Stimulated activated CD8-positive, alpha-beta memory T cell treated with anti-CD3 and anti-CD28 coated beads, Interleukin-12 subunit alpha, Interleukin-12 subunit beta, amount 100 ng/mL, for 4 hours (primary cell): ENCODE data around the gene FHOD1.

Experiments used
- DNase-seq: peaks from one replicate; pipeline ENCODE4 v3.0.0-alpha.2; 2020; ENCODE audit warnings: low read depth

The FHOD1 gene

DNA sequence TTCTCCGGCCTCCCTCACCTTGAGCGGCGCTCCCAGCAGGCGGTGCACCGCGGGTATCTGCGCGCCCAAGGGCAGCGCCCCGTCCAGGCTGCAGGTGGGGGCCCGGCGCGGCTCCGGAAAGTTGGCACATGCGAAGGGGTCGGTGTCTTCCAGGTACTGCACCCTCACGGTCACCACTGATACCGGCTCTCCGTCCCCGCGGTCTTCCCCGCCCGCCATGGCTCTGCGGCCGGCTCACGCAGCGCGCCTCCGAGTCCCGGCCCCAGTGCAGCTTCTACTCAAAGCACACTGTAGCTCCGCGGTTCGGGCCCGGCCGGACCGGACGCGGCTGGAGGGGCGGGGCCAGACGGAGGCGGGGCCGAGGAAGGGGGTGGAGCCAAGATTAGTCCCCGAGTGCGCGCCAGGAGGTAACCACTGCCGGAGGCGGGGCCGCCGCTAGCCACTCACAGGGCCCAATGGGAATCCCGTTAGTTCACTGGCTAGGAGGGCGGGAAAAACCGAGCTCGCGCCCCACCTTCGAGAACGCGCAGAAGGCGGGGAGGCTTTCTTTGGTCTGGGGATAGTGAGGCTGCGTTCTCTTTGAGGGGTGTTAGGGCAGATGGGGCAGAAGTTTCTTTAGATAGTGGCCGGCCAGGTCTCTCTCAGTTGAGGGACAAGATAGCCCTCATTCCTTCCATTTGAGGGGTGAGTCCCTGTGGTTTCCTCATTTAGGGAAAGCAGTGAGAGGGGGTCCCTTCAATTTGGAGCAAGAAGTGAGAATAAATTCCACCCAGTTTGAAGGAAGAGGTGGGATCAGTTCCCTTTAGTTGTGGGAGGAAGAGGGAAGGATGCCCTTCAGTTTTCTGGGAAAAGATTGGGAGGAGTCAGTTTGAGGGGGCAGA lies at the start of gene FHOD1:
Gene FHOD1, minus strand, starts transcription at position 290 of the 881 bp plus-strand sequence. Its CDS starts 71 bp downstream, at position 219.
- peak; percentile 92 for DNase-seq

GRCh38 chr16:67296420-67296819 lies 49.1 kb upstream of the FHOD1 start:
- no peak for DNase-seq

GRCh38 chr16:67294938-67295361 lies 47.7 kb upstream of the FHOD1 start:
- DNase-seq = no peak

DNA sequence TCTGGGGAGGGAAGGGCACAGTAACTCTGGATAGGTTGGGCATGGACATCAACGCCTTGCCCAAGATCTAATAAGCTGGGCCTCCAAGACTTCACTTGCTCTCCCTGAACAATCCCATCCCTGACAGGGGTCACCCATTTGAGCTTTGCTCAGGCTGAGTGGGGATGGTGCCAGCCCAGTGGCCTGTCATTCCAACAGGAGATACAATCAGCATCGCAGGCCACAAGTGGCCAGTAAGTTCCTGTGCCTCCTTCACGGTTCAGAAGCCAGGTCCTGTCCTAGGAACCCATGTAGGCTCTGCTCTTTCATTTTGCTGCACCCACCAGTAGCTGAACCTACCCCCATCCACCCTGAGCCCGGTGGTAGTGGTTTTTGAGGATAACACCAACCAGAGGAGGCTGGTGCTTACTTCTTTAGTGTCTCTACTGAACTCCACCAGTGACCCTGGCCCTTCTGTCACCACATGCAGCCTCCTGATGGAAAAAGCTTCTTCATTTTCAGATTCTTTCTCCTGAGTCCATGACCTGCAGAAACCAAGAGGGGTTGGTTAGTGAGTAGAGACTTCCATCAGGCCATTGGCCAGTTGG lies 47.0 kb upstream of the FHOD1 start:
- DNase-seq = no peak

DNA sequence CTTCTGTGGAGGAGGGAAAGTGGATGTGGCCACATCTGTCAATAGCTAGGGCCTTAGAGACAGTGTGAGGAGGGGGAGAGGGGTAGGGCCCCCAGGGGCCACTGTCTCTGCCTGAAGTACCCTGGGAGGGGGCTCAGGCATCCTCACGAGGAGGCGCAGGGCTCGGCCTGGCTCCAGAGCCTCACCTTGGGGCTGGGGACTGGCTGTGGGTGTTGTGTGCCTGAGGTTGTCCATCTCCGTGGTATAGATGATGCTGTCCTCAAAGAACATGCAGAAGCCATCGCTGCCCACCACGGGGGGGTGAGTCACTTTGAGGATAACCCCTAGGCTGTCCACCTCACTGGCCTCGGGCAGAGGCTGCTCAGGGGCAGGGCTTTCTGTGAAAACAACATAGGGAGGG lies 44.2 kb upstream of the FHOD1 start:
- DNase-seq = no peak

- no peak for DNase-seq
Measured at GRCh38 chr16:67287960-67288359, 40.7 kb upstream of the FHOD1 start.

GRCh38 chr16:67286441-67287235 lies 39.4 kb upstream of the FHOD1 start:
- no peak for DNase-seq

- DNase-seq = no peak
Measured at GRCh38 chr16:67284699-67285646, 37.7 kb upstream of the FHOD1 start.

DNA sequence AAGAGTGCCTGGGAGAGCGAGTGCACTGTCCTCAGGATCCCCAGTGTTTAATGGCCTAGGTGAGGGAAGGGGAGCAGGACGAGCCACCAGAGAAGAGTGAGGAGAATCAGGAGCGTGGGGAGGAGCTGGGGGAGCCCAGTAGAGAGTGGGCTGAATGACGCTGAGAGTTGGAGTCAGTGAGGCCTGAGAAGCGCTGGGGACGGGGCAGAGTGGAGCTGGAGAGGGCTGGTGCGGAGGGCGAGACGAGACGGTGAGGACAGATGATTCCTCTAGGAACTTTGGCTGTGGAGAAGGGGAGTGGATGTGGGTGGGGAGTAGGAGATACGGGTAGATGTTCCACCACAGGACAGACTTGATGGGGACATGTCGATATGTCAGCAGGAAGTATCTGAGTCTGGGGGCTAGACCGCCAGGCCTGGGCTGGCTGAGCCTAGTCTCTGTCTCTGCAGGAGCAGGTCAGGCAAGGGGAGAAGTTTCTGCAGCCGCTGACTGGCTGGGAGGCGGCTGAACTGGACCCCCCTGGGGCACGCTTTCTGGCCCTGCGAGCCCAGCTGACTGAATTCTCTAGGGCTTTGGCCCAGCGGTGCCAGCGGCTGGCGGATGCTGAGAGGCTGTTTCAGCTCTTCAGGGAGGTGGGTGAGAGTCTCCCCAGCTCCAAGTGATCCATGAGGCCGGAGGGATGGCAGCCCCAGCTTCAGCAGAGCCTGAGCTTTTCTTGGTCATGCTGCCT lies 36.7 kb upstream of the FHOD1 start:
- no peak for DNase-seq

DNA sequence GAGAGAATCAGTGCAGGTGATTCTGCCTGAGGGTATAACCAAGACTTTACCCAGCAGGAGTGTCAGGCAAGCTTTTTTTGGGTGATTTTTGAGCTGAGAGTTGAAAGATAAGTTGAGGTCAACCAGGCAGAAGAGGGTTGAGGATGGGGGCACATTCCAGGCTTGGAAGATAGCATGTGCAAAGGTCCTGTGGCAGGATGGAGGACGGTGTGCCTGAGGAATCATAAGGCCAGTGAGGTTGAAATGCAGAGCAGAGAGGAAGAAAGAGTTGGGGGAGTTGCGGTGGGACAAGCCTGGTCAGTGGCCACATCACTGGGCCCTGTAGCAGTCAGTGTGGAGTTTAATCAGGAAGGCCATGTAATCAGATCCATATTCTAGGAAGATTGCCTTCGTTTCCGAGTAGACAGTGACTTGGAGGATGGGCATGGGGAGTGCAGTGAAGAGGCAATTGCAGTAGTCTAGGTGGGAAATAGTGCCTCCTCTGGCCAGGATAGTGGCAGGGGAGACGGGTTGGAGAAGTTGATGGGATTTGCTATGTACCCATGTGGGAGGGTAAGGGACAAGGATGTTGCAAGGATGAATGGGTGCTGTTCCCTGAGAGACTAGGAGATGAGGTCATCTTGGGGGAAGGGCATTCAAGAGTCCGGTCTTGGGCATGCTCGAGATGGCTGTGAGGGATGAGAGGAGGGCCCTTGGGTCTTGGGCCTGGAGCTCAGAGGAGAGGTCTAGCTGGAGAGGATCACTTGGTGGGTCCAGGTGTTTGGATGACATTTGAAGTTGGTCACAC lies 36.0 kb upstream of the FHOD1 start:
- no peak for DNase-seq

GRCh38 chr16:67282447-67282805 lies 35.1 kb upstream of the FHOD1 start:
- DNase-seq = no peak

GRCh38 chr16:67281536-67282446 lies 34.5 kb upstream of the FHOD1 start:
- DNase-seq = no peak

DNA sequence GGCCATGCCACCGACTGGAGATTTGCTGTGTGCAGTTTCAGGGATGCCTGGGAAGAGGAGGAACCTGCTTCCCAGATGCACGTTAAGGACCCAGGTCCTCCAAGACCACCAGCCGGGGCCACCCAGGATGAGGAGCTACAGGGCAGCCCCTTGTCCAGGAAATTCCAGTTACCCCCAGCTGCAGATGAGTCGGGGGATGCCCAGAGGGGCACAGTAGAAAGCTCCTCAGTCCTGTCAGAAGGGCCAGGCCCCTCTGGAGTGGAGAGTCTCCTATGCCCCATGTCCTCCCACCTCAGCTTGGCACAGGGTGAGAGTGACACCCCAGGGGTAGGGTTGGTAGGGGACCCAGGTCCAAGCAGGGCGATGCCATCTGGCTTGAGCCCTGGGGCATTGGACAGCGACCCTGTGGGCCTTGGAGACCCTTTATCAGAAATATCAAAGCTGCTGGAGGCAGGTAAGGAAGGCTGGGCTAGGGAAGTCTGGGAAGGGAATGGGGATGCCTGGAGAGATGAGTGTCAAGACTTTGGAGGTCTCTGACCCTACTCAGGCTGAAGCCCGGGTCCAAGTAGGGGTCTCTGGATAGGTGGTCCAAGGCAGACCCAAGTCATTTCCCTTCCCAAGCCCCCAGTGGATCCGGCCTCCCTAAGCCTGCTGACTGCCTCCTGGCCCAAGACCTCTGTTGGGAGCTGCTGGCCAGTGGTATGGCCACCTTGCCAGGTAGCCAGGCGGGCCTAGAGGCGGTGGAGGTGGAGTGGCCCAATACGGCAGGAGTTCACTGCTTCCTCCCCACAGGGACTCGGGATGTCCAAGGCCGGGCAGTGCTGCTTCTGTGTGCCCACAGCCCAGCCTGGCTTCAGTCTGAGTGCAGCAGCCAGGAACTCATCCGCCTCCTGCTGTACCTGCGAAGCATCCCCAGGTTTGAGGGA lies 33.1 kb upstream of the FHOD1 start:
- DNase-seq = no peak

DNA sequence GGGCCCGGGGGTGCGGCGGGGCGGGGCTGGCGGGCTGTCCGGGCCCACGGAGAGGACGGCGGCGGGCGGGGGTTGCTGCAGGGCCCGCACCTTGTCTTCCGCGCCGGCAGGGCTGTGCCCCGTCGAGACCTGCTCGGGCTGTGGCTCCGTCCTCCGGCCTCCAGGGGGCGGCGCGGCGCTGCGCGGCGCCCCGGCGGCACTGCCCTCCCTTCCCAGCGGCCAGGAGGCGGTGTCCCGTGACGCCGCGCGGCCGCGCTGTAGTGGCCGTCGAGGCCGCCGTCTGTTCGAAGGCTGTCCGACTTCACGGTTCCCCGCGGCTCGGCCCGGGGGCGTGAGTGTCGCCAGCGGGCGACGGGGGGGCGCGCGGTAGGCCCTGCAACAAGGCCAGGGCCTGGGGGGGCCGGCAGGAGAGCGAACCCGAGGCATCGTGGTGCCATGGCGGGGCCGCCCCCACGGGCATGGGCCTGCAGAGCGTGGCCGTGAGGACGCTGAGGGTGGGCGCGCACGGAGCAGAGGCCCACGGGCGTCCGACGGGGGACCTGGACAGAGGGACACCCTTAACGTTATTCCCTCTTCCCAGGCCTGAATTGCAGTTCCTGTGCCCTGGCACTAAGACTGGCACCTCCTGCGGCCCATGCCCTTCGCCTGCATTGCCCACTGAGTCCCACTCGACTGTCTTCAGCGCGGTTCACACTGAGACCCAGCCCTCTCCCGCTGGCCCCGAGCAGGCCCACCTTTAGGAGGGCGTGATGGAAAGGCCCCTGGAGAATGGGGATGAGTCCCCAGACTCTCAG lies 32.2 kb upstream of the FHOD1 start, which contains the start of gene PLEKHG4:
Gene PLEKHG4, plus strand, starts transcription at position 237 of the 794 bp plus-strand sequence. Its CDS starts 513 bp downstream, at position 750.
- peak; percentile 62 for DNase-seq

DNA sequence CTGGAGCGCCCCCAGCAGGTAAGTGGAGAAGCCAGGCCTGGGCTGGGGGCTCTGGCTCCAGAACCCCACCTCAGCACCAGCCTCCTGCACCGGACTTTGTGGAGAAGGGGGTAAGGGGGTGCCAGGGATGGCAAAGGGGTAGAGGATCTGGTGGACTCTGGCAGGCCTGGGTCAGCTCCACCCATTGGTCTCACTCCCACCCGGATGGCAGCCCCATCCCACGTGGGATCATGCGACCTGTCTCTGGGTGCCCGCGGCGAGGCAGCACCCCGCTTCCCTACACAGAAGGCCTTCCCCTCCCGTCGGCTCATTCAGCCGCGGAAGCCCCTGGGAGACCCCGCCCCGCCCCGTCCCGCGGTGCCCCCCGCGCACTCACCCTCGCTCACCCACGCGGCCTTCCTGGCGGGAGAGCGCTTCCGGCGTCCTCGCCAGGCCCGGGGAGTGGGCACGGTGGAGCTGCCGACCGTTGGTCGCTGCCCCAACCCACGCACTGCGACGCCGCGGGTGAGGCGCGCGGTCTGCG lies 31.6 kb upstream of the FHOD1 start:
- no peak for DNase-seq

DNA sequence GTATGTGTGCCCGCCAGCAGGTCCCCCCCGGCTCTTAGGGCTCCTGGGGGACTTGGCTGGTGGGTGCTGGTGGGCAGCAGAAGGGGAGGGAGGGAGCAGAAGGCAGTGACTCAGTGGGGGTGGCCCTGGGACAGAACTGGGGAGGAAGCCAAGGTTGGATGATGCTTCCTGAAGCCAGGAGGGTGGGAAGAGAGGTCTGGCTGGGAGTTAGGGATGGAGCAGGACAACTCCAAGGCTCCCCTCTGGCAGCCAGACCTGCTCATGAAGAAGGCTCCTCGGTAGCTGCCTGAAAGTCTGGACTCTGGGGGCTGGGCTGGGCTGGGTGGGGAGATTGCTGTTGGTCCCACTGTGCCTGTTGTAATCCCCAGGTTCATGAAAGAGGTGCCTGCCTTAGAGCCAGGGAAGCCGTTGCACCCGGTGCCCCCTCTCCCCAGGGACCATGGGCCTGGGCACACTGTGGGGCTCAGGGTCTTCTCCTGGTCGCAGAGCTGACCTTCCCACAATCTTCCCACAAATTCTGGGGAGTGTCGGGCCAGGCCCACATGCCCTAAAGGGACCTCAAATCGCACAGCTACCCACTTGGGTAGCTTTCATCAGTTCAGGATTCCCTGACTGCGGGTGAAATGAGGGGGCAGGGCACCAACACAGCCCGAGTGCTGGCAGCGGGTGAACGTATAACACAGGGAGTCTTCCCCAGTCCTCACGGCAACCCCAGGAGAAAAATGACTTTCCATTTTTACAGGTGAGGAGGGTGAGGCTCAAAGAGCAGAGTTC lies 30.9 kb upstream of the FHOD1 start:
- DNase-seq = no peak
